Memory B cell (primary cell): ENCODE data around the gene ZEB2.

ENCODE experiments used
- ATAC-seq: fragments of 150-1000 bp; cut with Tn5 transposase; 2 replicates; pipeline ENCODE4 v1.10.0; 2021; ENCODE audit warnings: low read depth, mild to moderate bottlenecking, moderate library complexity
- DNase-seq, 2 donors: peaks; one replicate each; pipeline ENCODE4 v3.0.0; 2022; ENCODE audit warnings: low spot score in 2 of 2
- H3K27ac Mint-ChIP-seq: one replicate; pipeline ENCODE4 v1.8.0; 2022; ENCODE audit warnings: mild to moderate bottlenecking, moderate library complexity, mixed read lengths
- H3K27me3 Mint-ChIP-seq: one replicate; pipeline ENCODE4 v1.8.0; 2022; ENCODE audit warnings: mixed read lengths
- H3K36me3 Mint-ChIP-seq: one replicate; pipeline ENCODE4 v1.8.0; 2022; ENCODE audit warnings: mild to moderate bottlenecking, mixed read lengths
- H3K4me1 Mint-ChIP-seq: one replicate; pipeline ENCODE4 v1.8.0; 2022; ENCODE audit warnings: mixed read lengths
- H3K4me3 Mint-ChIP-seq: one replicate; pipeline ENCODE4 v1.8.0; 2022; ENCODE audit warnings: mild to moderate bottlenecking, moderate library complexity, mixed read lengths
- H3K9me3 Mint-ChIP-seq: one replicate; pipeline ENCODE4 v1.8.0; 2022; ENCODE audit warnings: mixed read lengths

The ZEB2 gene

DNA sequence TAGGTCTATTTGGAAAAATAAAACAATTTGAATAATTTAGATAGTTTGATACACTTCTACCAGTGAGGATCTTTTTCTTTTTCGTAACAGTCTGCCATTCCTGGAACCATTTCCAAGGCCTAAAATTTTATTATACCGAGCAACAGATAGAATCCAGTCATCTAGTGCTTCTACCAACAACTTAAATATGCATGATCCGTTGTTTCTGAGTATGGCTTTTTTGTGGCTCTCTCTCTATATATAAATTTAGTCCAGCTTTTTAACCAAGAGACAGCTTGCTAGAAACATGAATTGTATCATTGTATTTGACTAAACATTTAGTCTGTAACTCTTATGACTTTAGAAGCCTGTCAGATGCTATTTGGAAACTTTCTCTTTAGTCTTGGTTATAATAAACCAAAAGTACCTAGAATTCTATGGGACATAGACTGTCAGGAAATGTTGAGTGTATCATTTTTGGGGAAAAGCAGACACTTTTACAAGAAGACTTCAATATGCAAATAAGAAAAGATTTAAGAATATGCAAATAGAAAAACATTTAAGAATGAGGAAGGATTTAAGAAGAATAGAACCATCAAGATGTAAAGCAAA lies 161.4 kb downstream of the ZEB2 start:
- Mint-ChIP-seq H3K9me3 (peaks cover 3% of the 10 kb centered on the region), H3K27ac (peak overlapping the region; percentile 75), H3K36me3 (peaks cover 1% of the 10 kb centered on the region), H3K4me3 (no peak overlapping the region), H3K4me1 (peaks cover 19% of the 10 kb centered on the region), H3K27me3 (no peaks in the 10 kb centered on the region)
- ATAC-seq: no peak
- no peak for DNase-seq

DNA sequence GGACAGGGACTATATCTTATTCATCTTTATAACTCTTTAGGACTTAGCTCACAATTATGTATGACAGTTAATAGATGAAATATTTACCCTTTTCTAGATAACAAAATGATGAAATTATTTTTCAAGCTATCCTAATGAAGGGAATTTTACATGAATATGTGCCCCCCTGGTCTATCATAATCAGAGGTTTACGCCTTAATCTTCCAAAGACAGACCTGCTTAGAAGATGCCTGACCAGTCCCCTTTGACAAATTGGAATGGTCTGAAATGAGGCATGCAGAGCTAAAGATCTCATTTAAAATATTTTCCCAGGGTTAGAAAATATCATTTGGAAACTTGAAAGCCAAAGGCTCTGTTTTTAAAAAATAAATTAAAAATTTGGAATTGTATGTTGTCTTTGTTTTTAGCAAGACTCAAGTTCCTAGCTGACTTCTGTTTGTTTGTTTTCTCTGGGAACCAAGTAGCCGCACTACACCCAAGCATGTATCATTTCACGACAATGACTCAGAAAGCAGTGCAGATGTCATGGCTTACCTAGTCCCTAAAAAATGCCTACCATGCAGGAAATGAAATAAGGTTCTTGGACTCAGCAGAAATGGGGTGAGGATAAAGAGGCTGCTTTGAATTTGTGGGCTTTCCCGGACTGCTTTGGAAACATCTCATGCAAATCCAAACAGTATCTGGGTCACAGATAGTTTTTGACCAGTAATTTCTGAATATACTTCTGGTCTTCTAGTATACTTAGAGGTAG lies 162.1 kb downstream of the ZEB2 start:
- no peaks in the 10 kb centered on the region for H3K27me3 Mint-ChIP-seq
- H3K4me3 Mint-ChIP-seq: no peak overlapping the region
- H3K27ac Mint-ChIP-seq: no peak overlapping the region
- H3K36me3 Mint-ChIP-seq: peaks cover 1% of the 10 kb centered on the region
- peaks cover 3% of the 10 kb centered on the region for H3K9me3 Mint-ChIP-seq
- H3K4me1 Mint-ChIP-seq: peaks cover 19% of the 10 kb centered on the region
- DNase-seq (no peak), ATAC-seq (peak; percentile 30)

DNA sequence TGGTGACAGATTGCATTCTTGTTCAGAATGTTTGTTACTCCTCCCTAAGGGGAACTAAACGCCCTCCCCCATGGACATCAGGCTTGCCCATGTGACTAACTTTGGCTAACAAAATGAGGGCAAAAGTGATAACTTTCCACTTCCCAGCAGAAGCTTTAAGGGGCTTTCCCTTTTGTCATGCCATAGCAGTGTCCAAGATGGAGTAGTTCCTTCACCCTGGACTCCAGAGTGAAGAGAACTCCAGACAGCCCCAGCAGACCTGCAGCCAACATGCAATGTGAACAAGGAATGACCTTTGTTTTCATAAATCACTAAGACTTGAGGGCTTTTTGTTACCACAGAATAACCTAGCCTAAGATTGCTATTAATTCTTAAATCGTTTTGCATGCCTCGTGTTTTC lies 163.5 kb downstream of the ZEB2 start:
- ATAC-seq (no peak), DNase-seq (no peak)
- Mint-ChIP-seq H3K27me3 (no peaks in the 10 kb centered on the region), H3K27ac (no peak overlapping the region), H3K4me3 (no peak overlapping the region), H3K4me1 (peaks cover 17% of the 10 kb centered on the region), H3K9me3 (no peaks in the 10 kb centered on the region), H3K36me3 (no peaks in the 10 kb centered on the region)

DNA sequence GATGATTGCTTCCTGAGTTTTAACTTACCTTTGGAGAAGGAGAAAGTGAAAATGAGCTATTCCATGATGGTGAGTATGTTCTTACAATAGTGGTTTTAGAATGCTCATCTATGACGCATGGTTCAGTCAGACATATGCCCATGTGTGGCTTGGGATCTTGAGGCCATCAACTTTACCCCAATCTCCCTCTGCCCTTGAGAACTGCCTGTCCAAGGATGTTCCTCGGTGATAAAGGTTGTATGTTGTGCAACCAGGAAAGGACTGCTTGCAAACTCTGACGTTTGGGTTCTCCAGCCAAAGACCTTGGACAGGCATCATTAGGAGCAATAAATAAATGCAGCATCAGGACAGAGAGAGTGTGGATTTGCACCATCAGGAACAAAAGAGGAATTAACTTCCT lies 165.0 kb downstream of the ZEB2 start:
- Mint-ChIP-seq H3K27ac (no peak overlapping the region), H3K4me3 (no peak overlapping the region), H3K27me3 (no peaks in the 10 kb centered on the region), H3K36me3 (no peaks in the 10 kb centered on the region), H3K4me1 (peaks cover 17% of the 10 kb centered on the region), H3K9me3 (no peaks in the 10 kb centered on the region)
- DNase-seq (no peak), ATAC-seq (no peak)

DNA sequence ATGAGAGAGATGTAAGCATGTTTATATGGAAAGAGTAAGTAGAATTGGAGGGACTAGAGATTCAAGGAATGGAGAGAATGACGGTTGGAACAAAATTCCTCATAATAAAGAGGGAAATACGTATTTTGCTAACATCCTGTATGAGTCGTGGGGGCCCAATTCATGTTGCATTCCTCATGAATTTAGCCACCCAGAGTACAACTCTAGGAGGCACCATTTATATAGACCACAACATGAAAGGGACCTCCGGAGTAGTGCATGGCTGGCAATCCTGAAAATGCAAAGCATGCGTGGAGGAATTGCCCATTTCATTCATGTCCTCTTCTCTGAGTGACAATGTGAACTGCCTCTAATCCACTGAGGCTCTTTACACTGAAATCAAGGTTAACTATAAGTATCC lies 168.2 kb downstream of the ZEB2 start:
- no peak for ATAC-seq
- Mint-ChIP-seq H3K4me3 (no peak overlapping the region), H3K9me3 (no peaks in the 10 kb centered on the region), H3K36me3 (no peaks in the 10 kb centered on the region), H3K27me3 (no peaks in the 10 kb centered on the region), H3K4me1 (peaks cover 1% of the 10 kb centered on the region), H3K27ac (no peak overlapping the region)
- no peak for DNase-seq

DNA sequence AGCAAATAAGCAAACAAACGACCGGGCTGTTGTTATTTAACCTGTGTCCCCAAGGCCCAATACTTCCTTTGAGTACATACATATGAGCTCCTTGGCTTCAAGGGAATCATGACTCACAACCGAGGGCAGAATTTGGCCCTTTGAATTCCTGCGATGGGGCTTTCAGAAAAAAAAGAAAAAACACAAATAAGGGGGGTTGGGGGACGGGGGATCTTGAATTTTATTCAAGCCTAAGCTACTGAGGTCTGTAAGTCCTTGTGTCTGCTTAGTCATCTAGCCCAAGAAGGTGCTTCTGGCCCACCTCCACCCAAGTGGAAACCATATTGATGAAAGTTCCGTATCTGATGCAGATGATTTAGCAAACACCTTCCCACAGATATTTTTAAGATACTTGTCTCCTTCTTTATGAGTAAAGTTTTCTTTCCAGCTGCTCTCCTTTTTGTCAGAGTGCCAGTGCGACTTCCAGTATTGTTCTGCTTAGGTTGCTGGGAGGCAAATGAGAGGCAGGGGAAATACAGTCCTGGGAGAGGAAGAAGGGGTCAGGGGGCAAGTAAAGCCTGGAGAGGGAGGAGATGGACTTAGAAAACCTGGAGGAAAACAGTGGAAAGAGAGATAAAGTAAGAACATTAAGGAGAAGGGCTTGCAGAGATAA lies 169.6 kb downstream of the ZEB2 start:
- Mint-ChIP-seq H3K4me3 (no peak overlapping the region), H3K9me3 (no peaks in the 10 kb centered on the region), H3K4me1 (no peaks in the 10 kb centered on the region), H3K27me3 (no peaks in the 10 kb centered on the region), H3K27ac (no peak overlapping the region), H3K36me3 (no peaks in the 10 kb centered on the region)
- DNase-seq (no peak), ATAC-seq (no peak)

DNA sequence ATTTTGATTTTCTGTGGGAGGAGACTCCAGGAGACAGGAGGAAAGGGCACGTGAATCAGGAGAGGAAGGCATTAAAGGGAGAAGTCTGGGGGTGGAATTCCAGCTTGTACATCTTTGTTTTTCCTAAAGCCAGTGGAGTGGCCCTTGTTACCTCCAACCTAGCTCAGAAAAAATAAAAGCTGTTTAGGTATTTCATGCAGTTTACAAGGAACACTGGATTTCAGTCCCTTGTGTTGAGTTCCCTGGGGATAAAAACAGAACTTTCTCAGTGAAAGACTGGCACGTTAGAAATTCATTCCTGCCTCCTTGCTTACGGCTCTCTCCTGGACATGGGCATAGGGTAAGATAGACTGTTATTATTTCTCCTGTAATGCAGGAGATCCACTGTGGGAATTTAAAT lies 170.2 kb downstream of the ZEB2 start:
- Mint-ChIP-seq H3K4me1 (no peaks in the 10 kb centered on the region), H3K36me3 (no peaks in the 10 kb centered on the region), H3K9me3 (no peaks in the 10 kb centered on the region), H3K27me3 (no peaks in the 10 kb centered on the region), H3K27ac (no peak overlapping the region), H3K4me3 (no peak overlapping the region)
- ATAC-seq: no peak
- DNase-seq: no peak

DNA sequence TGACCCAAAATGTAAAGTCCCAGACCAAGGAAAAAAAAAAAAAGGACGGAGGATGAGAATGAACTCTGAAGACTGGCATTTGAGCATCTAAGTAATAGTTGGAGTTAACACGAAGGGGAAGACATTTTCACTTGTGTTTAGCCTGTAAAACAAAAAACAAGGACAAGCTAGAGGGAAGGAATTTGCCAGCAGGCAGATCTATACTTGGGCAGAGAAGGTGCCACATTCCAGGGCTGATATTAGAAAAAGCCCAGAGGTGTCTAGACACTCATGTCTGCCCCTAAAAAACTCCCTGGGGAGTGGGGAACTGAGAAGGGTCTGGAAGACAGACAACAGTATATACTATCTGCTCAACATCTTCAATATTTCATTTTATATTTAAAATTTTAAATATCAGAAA lies 171.1 kb downstream of the ZEB2 start:
- H3K27me3 Mint-ChIP-seq: no peaks in the 10 kb centered on the region
- no peak for DNase-seq
- no peaks in the 10 kb centered on the region for H3K4me1 Mint-ChIP-seq
- no peak for ATAC-seq
- H3K9me3 Mint-ChIP-seq: no peaks in the 10 kb centered on the region
- H3K27ac Mint-ChIP-seq: no peak overlapping the region
- no peaks in the 10 kb centered on the region for H3K36me3 Mint-ChIP-seq
- H3K4me3 Mint-ChIP-seq: no peak overlapping the region

DNA sequence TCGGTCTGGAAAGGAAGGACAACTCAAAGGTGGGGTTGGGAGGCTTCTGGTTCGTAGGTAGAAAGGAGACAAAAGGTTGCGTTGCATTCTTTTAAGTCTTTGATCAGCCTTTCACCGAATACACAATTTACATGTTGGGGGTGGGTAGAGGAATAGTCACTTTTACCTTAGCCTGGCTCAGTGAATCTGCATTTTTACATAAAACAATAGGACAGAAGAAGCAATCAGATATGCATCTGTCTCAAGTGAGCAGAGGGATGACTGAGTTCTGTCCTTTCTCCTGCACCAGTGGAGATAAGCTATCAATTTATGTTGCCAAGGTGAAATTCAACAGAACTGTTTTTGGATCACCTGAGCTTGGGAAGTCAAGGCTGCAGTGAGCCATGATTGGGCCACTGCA lies 173.7 kb downstream of the ZEB2 start:
- H3K4me1 Mint-ChIP-seq: no peaks in the 10 kb centered on the region
- H3K27me3 Mint-ChIP-seq: no peaks in the 10 kb centered on the region
- H3K27ac Mint-ChIP-seq: no peak overlapping the region
- no peaks in the 10 kb centered on the region for H3K9me3 Mint-ChIP-seq
- DNase-seq: no peak
- H3K4me3 Mint-ChIP-seq: no peak overlapping the region
- no peaks in the 10 kb centered on the region for H3K36me3 Mint-ChIP-seq
- no peak for ATAC-seq

DNA sequence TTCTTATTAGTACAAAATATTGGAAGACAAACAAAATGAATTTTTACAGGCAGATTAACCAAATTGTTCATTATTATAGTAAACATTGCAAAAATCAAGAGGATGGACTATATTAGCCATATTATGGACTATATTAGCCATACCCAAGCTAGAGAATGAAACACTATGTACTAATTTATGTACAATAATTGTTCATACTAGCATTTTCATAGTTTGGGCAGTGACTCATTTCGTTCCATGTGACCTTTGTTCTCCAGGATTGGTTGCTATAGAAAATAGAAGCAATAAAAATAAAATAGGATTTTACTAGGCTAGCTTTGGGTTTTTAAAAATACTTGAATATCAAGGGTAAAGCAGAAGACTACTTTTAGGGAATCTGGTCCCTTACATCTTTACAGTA lies 176.8 kb downstream of the ZEB2 start:
- Mint-ChIP-seq H3K27me3 (no peaks in the 10 kb centered on the region), H3K4me3 (no peak overlapping the region), H3K9me3 (no peaks in the 10 kb centered on the region), H3K36me3 (no peaks in the 10 kb centered on the region), H3K27ac (no peak overlapping the region), H3K4me1 (no peaks in the 10 kb centered on the region)
- DNase-seq: no peak
- ATAC-seq: no peak

DNA sequence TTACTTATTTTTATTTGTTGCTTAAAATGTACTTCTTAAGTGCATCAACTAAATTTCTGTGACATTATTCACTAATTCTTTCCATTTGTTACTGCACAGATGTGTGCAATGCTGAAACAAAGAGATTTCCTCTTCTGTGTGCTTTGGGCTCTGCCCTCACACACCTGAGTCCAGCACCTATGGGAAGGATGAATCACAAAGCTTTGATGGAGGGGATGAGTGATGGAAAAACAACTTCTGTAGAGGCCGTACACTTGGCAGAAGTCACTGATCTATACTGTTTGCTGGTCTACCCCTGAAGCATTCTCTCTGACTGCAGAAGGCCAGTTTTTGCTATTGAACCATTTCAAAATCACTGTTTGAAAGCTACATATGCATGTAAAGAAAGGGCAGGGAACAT lies 178.4 kb downstream of the ZEB2 start:
- H3K27me3 Mint-ChIP-seq: no peaks in the 10 kb centered on the region
- ATAC-seq (no peak), DNase-seq (no peak)
- H3K9me3 Mint-ChIP-seq: no peaks in the 10 kb centered on the region
- H3K27ac Mint-ChIP-seq: no peak overlapping the region
- no peaks in the 10 kb centered on the region for H3K4me1 Mint-ChIP-seq
- H3K4me3 Mint-ChIP-seq: no peak overlapping the region
- no peaks in the 10 kb centered on the region for H3K36me3 Mint-ChIP-seq

DNA sequence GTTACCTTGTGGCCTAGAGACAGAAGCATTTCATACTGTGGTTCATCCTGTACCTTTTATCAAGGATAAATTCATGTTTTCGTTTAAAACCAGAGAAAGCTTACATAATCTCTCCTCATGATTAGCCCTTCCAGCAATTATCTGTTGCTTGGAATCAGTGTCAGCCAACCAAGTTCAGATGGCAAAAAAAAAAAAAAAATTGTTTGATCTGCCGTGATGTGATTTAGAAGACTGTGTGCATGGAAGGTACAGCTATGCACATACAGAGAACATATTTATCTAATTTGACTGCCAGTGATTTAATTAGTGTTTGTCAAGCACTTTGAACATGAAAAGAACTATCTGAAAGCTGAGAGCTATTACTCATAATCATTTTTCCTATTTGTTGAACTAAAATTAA lies 180.9 kb downstream of the ZEB2 start:
- Mint-ChIP-seq H3K4me3 (no peak overlapping the region), H3K27ac (no peak overlapping the region), H3K9me3 (no peaks in the 10 kb centered on the region), H3K36me3 (no peaks in the 10 kb centered on the region), H3K4me1 (no peaks in the 10 kb centered on the region), H3K27me3 (no peaks in the 10 kb centered on the region)
- no peak for ATAC-seq
- no peak for DNase-seq

DNA sequence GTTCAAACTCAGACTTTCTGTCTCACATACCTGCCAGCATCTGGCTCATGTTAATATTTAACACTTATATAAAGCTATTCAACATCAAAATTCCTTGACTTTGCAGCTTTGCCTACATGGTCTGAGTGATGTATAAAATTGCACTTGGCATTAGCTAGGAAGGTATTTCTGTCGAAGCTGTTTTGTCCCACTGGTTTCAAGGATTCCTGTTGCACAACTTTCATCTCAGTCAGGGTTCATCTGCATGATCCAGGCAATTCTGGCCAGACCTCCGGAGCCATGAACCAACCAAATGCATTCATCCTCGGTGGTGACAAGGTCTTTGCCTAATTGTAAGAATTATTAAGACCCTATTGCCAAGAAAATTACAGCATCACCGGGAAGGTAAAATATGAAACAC lies 185.4 kb downstream of the ZEB2 start:
- no peaks in the 10 kb centered on the region for H3K36me3 Mint-ChIP-seq
- peaks cover 20% of the 10 kb centered on the region for H3K4me1 Mint-ChIP-seq
- DNase-seq (no peak), ATAC-seq (no peak)
- H3K4me3 Mint-ChIP-seq: no peak overlapping the region
- H3K9me3 Mint-ChIP-seq: no peaks in the 10 kb centered on the region
- H3K27me3 Mint-ChIP-seq: no peaks in the 10 kb centered on the region
- no peak overlapping the region for H3K27ac Mint-ChIP-seq
